GM19239 (cell line): ENCODE results near the gene ANKRD40.
"Not testable (repeated sequence)": the region's sequence is repeated elsewhere in the genome, so short reads cannot be mapped to it uniquely, and the experiment has no call there.

ENCODE experiments used
- DNase-seq: peaks from one replicate; pipeline ENCODE4 v3.0.0; 2011; ENCODE audit warnings: low spot score; ENCODE audit not compliant: insufficient read length
- FAIRE-seq: peaks from 2 replicates; lab custom pipeline; 2011; peaks lifted over from hg19 to GRCh38; lab: Jason Lieb, UNC

ANKRD40 gene, protein sequence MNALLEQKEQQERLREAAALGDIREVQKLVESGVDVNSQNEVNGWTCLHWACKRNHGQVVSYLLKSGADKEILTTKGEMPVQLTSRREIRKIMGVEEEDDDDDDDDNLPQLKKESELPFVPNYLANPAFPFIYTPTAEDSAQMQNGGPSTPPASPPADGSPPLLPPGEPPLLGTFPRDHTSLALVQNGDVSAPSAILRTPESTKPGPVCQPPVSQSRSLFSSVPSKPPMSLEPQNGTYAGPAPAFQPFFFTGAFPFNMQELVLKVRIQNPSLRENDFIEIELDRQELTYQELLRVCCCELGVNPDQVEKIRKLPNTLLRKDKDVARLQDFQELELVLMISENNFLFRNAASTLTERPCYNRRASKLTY

GRCh38 chr17:50707289-50708049 lies at the start of gene ANKRD40:
ANKRD40 (minus strand) TSS chr17:50707914; CDS start chr17:50707654, 260 bp downstream.
- peak; percentile 52 for FAIRE-seq
- DNase-seq, result peak; percentile 67

DNA sequence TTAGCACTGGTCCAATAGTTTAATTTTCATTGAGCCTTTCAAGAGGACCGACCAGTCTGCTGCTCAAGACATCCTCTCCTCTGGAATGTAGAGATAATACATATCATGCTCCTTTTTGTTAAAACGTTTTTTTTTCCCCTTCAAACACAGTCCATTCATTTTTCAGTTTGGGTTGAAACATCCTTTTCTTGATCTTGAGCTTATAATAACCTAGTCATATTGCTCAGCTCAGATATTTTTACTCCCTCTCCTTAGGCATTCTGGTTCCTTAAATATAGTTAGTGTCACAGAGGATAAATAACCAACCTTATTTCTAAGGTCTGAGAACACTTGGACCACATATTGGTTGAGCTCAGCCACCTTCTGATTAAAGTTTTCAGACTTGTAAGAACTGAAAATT lies 46.8 kb upstream of the ANKRD40 start:
- DNase-seq, result no peak
- FAIRE-seq, result no peak

DNA sequence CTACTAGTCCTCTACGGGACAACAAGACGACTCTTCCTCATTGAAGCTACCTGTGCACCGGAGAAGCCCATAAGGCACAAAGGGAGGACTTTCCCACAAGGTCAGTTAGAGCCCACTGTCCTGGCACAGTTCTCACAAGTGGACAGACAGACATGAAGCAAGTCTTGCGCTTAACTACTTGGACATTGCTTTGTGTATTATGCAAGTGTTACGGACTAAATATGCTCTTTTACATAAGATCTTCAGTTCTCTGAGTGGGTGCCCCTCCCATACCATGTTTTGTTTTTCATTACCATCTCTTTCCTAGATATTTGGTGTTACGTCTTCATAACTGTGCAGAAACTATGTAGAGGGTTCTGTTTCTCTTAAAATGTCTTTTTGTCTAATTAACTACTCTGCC lies 41.5 kb upstream of the ANKRD40 start:
- FAIRE-seq (no peak), DNase-seq (no peak)

DNA sequence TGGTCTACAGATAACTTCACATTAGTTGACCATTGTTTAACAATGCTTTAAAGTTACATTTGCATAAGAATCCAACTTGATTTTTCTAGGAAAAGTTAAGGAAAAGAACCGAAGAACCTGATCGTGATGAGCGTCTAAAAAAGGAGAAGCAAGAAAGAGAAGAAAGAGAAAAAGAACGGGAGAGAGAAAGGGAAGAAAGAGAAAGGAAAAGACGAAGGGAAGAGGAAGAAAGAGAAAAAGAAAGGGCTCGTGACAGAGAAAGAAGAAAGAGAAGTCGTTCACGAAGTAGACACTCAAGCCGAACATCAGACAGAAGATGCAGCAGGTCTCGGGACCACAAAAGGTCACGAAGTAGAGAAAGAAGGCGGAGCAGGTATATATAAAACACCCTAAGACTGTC lies 37.9 kb upstream of the ANKRD40 start:
- no peak for FAIRE-seq

DNA sequence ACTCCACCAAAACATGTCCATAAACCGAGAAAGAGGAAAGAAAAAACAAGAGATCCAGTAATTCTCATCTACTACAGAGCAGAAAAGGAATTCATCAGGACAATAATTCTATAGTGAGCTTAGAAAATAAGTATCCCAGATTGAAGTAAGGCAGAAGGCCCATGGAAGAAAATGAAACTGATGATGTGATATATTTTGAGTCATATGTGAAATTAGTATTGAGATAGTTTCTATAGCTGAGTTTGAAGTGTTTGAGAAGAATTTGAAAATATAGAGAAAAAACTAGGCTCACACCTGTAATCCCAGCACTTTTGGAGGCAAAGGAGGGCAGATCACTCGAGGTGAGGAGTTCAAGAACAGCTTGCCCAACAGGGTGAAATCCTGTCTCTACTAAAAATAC lies 31.4 kb upstream of the ANKRD40 start:
- DNase-seq, result no peak
- FAIRE-seq, result no peak

More for the DNA sequence above, 37.9 kb upstream of the ANKRD40 start:
- no peak for DNase-seq

DNA sequence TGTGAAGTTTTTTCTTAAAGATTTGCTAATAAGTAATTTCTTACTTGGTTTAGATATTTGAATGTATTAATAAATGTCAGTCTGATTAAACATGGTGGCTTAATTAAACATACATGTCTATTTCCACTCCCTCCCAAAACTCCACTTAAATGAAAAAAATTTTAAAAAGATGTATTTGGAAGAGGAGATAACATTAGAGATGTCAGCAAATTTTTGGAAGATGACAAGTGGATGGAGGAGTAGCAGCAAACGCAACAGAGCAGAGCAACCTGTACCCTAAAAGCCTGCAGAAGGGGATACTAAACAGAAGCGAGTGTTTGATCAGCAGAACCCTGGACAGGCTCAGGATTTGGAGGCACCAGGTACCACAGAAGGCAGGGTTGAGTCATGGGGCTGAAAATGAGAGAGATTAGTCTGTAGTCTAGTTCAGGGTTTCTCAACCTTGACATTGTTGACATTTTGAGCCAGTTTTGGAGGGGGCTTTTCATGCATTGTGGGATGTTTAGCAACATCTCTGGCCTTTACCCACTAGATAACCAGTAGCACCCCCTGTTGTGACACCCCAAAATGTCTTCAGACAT lies 29.5 kb upstream of the ANKRD40 start:
- no peak for FAIRE-seq
- no peak for DNase-seq

- no peak for FAIRE-seq
- DNase-seq, result no peak
Measured at GRCh38 chr17:50735287-50735686, 27.6 kb upstream of the ANKRD40 start.

DNA sequence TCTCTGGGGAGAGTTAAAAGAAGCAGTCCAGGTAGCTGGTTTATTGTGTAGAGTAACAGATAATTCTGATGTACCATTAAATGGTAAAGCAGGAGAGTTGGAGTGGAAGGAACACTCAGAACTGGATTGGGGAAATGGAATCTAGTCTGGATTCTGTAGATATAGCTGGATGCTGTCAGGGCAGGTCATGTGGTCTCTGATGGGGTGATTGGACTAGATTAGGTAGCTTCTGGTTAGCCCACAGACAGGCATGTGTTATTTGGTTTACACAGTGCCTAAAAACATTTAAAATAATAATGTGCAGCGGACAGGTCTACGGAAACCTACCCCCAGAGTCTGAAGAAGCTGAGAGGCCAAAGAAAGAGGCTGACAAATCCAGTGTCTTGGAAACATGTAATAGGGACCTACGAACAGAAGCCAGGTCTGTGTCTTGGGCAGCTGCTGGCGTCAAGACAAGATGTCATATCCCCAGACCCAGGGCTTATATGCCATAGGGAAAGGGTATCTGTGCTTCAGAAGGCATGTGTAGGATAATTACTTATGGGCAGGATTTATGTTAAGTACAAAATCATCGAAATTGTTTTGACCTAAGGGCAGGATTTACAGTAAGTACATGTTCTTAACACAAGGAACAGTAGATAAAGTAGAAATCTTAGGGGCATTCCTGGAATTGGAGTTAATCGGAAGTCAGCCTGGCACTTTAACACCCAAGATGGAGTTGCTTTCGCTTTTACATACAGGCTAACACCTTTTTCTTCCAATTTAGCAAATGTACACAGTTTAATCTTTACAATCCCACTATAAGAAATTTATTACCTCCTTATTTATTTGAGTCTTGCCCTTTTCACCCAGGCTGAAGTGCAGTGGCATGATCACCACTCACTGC lies 24.1 kb upstream of the ANKRD40 start:
- DNase-seq, result no peak
- no peak for FAIRE-seq

DNA sequence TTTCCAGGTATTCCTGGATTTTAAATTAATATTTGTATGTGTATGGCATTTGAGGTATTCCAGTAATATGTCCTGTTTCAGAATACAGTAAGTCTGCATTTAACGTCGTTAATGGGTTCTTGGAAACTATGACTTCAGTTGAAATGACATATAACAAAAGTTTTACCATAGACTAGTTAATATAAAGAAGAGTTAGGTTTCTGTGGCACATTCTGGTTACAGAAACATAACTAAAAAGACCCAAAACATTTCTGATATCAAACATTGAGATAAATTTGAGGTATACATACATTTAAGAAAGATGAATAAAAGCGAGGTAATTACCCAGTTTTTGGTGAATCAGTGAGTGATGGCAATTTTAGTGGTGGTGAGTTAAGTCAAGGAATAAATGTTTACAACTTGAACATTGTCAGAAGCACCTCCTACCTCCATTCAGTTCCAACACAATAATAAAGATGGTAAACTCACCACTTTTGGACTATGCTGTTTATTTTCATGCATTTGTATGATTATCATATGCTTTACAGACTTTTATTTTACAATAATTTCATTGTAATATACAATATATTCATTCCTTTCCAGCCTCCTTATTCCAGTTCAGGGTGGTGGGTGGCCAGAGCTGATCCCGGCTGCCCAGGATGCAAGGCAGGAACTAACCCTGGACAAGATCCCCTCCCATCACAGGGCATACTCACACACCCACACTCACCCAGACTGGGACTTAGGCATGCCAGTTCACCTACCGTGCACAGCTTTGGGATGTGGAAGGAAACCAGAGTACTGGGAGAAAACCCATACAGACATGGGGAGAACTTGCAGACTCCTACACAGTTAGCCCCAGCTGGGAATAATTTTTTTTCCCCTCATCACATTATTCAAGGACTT lies 21.4 kb upstream of the ANKRD40 start:
- DNase-seq, result no peak
- FAIRE-seq, result no peak

GRCh38 chr17:50728112-50728429 lies 20.4 kb upstream of the ANKRD40 start:
- no peak for FAIRE-seq
- no peak for DNase-seq

DNA sequence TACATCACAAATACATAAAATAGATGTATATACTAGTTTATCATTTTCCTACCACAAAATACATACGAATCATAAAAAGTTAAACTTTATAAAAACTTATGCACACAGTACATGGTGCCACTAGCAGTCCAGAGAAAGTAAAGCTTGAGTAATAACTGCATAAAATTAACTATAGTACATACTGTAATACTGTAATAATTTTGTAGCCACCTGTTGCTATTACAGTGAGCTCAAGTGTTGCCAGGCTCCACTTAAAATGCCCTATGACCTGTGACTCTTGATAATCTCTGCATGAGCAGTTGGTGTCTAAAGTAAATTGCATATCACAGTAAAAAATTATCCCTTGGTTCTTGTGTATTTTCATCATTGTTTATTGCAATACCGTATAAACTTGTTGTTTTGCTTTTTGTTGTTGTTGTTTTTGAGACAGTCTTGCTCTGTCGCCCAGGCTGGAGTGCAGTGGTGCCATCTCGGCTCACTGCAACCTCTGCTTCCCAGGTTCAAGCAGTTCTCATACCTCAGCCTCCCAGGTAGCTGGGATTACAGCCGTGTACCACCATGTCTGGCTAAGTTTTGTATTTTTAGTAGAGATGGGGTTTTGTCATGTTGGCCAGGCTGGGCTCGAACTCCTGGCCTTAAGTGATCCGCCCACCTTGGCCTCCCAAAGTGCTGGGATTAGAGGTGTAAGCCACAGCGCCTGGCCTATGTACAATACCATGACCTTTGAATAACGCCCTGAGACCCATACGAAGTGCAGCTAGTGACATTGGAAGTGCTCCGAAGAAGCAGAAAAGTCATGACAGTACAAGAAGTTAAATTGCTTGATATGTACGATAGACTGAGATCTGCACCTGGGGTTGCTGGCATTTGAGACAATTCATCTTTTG lies 18.3 kb upstream of the ANKRD40 start:
- no peak for FAIRE-seq
- no peak for DNase-seq

- FAIRE-seq, DNase-seq: not testable (repeated sequence)
Measured at GRCh38 chr17:50724622-50725021, 16.9 kb upstream of the ANKRD40 start.

DNA sequence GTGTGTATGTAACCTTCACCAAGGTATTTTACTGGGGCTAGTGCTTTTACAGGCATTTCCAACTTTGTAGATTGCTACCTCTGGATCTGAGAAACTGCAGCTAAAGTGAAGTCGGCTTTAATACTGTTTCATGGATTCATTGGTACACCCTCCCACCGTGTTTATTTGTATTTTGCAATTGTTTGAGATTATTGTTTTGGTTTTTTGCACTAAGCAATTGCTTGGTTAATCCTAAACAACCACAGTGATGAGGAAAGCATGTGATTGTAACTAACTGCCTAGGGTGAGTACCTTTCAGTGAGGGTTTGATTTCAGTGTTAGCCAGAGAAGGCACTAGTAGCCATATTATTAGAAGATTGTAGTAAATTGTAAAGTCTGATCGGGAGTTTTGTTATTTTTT lies 15.0 kb upstream of the ANKRD40 start:
- DNase-seq, result no peak
- no peak for FAIRE-seq

- DNase-seq, result no peak
- FAIRE-seq, result no peak
Measured at GRCh38 chr17:50721194-50722010, 13.7 kb upstream of the ANKRD40 start.

DNA sequence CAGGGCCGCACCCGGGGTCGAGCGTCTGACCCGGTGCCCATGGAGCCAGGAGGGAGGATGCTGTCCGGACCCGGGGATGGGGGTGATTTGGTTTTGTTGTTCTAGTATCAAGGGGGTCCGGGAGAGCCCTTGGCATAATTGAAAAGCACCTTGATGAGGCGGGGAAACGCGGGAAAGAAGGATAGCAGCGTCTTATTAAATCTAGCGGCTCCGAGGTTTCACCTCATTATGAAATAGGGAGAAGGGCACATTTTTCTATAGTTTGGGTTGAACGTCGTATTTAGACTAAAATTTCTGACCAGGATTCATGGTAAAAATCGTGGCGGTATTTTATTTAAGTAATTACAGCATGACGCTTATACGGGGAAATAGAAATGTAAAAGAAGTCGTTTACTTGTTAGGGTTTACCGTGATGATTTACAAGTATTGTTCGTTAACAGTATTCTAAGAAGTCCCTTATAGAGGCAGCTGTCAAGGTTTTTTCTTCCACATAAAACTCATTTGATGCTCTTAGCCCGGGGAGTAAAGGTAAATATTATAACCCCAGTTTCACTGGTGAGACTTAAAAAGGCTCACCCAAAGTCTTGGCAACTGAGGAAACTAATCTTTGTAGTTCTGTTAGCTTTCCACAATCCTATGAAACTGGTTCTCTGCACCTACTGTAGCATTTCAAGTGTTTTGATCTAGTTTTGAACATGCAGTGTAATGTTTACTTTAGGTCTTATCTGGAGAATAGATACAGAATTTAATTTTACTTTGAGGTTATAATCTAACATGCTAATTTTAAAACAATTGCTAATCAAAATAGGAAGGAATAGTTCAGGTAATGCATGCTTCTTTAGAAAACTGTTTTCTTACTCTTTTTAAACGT lies 12.4 kb upstream of the ANKRD40 start:
- DNase-seq (no peak), FAIRE-seq (no peak)

DNA sequence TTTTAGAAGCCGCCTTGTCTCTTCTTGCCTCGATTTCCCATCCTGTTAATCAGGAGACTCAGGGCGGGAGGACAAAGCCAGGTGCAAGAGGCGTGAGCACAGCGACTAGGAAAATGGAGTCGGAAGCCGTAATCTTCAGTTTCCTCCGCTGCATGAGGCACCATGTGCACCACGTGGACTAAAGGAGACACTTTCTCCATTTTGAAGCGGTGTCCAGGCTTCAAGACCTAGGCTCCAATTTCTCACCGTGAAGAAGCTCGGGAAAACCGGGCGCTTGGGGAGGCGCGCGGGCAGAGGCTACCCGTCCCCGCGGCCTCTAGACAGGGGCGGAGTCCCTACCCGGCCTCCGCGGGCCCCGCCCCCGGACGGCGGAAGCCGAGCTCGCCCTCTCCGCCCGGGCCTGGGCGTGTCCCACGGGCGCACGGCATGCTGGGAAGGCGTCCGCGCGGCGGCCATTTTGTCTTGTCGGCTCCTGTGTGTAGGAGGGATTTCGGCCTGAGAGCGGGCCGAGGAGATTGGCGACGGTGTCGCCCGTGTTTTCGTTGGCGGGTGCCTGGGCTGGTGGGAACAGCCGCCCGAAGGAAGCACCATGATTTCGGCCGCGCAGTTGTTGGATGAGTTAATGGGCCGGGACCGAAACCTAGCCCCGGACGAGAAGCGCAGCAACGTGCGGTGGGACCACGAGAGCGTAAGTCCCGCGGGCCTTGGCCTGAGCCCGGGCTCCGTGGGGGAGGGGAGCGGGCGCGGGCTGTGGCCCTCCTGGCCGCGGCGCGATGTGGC lies 11.6 kb upstream of the ANKRD40 start, which contains the start of gene LUC7L3:
LUC7L3 (plus strand) TSS at position 460 of the 780 bp plus-strand sequence; CDS start at position 590, 130 bp downstream.
- peak; percentile 94 for DNase-seq
- FAIRE-seq, result peak; percentile 91
